Bronchial epithelial cell (primary cell): ENCODE measurements around the gene PARVB. TPM values are rescaled to one million over a fixed set of nuclear protein-coding genes. Genes with fewer than 3 reads are reported as not detected.
"Not testable (repeated sequence)": the region's sequence is repeated elsewhere in the genome, so short reads cannot be mapped to it uniquely, and the experiment has no call there.

ENCODE experiments used
- DNase-seq: peaks from one replicate; pipeline ENCODE4 v3.0.0-alpha.2; 2010; ENCODE audit warnings: low read depth
- FAIRE-seq: peaks from 2 replicates; lab custom pipeline; 2011; peaks lifted over from hg19 to GRCh38; lab: Jason Lieb, UNC
- H3K27me3 ChIP-seq: 2 replicates; pipeline ENCODE4 v1.5.1; 2011; ENCODE audit warnings: low read length; ENCODE audit not compliant: control insufficient read depth, insufficient read depth
- H3K36me3 ChIP-seq: 2 replicates; pipeline ENCODE4 v1.5.1; 2011; ENCODE audit warnings: low read length; ENCODE audit not compliant: control insufficient read depth, insufficient read depth
- H3K4me3 ChIP-seq: 2 replicates; pipeline ENCODE4 v1.5.1; 2011; ENCODE audit warnings: mild to moderate bottlenecking, low read depth, low read length, control low read depth
- total RNA-seq: library from RNA; depleted of rRNA; stranded (reverse); fragments of >200 nt; gene quantifications from 2 replicates; pipeline ENCODE4 v1.2.1, GENCODE V29; 2014
- TF ChIP-seq, protein P1 (sequence below): IDR thresholded peaks from 2 replicates; pipeline ENCODE4 v1.5.1; 2011; ENCODE audit warnings: mild to moderate bottlenecking, moderate library complexity, low read length, control low read depth, inconsistent platforms; ENCODE audit not compliant: insufficient read depth, severe bottlenecking

Gene PARVB
- total RNA-seq, 1 donor from 2014 or later: 3.4 TPM

DNA sequence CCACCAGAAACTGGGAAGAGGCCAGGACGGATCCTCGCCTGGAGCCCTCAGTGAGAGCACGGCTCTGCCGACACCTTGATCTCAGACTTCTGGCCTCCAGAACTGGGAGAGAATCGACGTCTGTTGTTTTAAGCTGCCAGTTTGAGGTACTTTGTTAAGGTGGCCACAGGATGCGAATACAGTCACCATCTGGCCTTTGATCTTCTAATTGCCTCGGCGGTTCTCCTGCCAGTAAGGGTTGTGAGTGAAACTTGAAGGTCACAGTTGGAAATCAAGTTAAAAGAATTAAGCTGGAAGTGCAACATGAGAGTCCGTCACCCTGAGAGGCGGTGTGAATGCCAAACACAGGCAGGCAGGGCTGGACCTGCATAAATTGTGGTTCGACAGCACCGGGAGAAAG is 27.9 kb downstream of the PARVB start:
- DNase-seq: no peak
- Histone ChIP-seq H3K27me3 (no peaks in the 10 kb centered on the region), H3K36me3 (no peaks in the 10 kb centered on the region), H3K4me3 (no peak overlapping the region)
- FAIRE-seq: no peak
- TF ChIP-seq, protein P1, sequence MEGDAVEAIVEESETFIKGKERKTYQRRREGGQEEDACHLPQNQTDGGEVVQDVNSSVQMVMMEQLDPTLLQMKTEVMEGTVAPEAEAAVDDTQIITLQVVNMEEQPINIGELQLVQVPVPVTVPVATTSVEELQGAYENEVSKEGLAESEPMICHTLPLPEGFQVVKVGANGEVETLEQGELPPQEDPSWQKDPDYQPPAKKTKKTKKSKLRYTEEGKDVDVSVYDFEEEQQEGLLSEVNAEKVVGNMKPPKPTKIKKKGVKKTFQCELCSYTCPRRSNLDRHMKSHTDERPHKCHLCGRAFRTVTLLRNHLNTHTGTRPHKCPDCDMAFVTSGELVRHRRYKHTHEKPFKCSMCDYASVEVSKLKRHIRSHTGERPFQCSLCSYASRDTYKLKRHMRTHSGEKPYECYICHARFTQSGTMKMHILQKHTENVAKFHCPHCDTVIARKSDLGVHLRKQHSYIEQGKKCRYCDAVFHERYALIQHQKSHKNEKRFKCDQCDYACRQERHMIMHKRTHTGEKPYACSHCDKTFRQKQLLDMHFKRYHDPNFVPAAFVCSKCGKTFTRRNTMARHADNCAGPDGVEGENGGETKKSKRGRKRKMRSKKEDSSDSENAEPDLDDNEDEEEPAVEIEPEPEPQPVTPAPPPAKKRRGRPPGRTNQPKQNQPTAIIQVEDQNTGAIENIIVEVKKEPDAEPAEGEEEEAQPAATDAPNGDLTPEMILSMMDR: no peak

GRCh38 chr22:44055805-44056204 is 31.7 kb downstream of the PARVB start:
- TF ChIP-seq, protein P1: no peak
- Histone ChIP-seq H3K4me3 (no peak overlapping the region), H3K27me3 (no peaks in the 10 kb centered on the region), H3K36me3 (no peaks in the 10 kb centered on the region)
- FAIRE-seq (no peak), DNase-seq (no peak)

- DNase-seq: not testable (repeated sequence)
Measured at GRCh38 chr22:44056649-44057048, 32.5 kb downstream of the PARVB start.

DNA sequence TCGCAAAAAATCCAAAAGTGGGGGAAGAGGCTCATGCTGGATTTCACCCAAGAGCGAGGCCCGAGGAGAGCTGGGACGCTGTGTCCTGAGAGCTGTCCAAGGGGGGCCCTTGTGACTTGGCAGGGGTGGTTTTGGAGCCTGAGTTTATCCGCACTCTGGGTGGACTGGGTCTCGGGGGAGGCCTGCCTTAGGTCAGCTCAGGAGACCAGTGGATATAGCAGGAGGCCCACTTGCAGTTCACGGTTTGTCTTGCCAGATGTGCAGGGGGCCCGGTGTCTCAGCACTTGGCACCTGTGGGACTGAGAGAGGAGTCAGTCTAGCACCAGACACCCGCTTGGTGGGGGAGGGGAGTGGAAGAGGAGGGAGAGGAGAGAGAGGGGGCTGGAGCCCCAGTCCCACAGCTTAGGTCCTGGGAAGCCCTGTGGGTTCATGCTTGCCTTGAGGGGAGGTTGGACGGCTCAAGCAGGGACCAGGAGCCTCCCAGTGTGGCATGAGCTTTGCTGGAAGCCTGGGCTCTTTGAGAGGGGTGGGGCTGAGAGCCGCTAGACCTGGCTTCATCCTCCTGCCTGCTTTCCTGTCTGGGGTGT is 33.4 kb downstream of the PARVB start:
- no peak for DNase-seq
- FAIRE-seq: no peak
- Histone ChIP-seq H3K36me3 (no peaks in the 10 kb centered on the region), H3K4me3 (no peak overlapping the region), H3K27me3 (no peaks in the 10 kb centered on the region)
- TF ChIP-seq, protein P1: no peak

More at GRCh38 chr22:44056649-44057048, 32.5 kb downstream of the PARVB start:
- H3K36me3 ChIP-seq, FAIRE-seq, H3K4me3 ChIP-seq, H3K27me3 ChIP-seq: not testable (repeated sequence)

DNA sequence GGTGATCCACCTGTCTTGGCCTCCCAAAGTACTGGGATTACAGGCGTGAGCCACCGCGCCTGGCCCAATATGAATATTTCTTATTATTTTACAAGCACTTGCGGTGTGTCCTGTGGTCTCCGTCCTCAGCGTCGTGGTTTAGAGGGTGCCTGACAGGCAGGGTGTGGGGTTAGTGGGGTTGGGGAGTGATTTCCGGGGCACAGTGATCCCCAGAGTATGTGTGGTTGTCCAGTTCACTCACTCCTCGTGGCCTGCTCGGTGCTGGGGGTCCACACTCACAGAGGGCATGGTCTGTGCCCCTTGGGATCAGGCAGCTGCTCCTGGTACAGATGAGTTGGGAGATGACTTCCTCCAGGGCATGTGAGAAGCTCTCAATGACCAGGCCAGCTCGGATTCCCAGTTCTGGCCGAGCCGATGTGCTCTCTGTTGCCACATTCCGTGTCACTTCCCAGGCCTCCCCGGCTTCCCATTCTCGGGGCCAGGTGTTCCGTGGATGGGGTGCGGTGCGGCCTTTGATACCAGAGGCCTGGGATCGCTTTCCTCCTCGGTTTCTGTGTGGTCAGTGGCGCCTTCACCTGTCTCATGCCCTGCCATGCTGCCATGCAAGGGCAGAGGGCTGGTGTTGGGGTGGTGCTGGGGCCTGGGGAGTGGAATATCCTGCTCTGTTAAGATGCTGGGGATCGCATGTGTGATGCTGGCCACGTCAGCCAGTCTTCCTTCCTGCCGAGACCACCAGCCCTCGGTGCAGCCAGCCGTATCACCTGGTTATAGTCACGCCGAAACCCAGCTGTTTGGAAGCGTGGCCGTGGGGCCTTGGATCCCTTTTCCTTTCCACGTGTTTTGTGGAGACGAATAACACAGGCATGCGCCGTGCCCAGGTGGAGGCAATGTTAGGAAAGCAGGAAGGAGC is 39.6 kb downstream of the PARVB start:
- Histone ChIP-seq H3K36me3 (no peaks in the 10 kb centered on the region), H3K4me3 (no peak overlapping the region), H3K27me3 (no peaks in the 10 kb centered on the region)
- DNase-seq: no peak
- TF ChIP-seq, protein P1: no peak
- no peak for FAIRE-seq

DNA sequence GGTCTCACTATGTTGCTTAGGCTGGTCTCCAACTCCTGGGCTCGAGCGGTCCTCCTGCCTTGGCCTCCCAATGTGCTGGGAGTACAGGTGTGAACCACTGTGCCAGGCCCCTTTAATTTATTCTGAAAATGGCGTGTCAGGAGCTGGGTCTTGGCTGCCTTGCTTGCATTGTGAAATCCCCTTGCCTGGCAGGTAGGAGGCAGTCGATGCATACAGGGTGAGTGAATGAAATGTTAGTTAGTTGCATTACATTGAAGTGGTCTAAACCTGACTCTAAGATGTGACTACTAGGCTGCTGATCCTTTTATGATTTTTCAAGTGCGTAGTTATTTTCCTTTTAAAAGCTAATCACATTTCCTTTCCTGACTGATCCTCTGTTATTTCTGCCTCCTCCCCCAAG is 42.9 kb downstream of the PARVB start:
- TF ChIP-seq, protein P1: no peak
- FAIRE-seq: no peak
- DNase-seq: no peak
- Histone ChIP-seq H3K4me3 (no peak overlapping the region), H3K27me3 (no peaks in the 10 kb centered on the region), H3K36me3 (no peaks in the 10 kb centered on the region)
